Neural progenitor cell (in vitro differentiated cells): ENCODE results near the gene SPTBN1. TPM values are rescaled to one million over a fixed set of nuclear protein-coding genes. Genes with fewer than 3 reads are reported as not detected.

Experiments used
- DNase-seq: peaks from one replicate; pipeline ENCODE4 v3.0.0-alpha.2; 2016; ENCODE audit warnings: low spot score
- H2AFZ ChIP-seq: fragments of 200-600 bp; sonication (generic); replicated peaks from 2 replicates; pipeline ENCODE4 v1.6.1; 2016; ENCODE audit warnings: antibody characterized with exemption
- H3F3A ChIP-seq: fragments of 200-600 bp; sonication (generic); 2 replicates; pipeline ENCODE4 v1.6.1; 2016; ENCODE audit warnings: antibody characterized with exemption, low read depth
- H3K27ac ChIP-seq: fragments of 200-600 bp; sonication (generic); 2 replicates; pipeline ENCODE4 v1.5.1; 2016; ENCODE audit warnings: mild to moderate bottlenecking
- H3K27me3 ChIP-seq: fragments of 200-600 bp; sonication (generic); 2 replicates; pipeline ENCODE4 v1.6.1; 2016; ENCODE audit warnings: mild to moderate bottlenecking, moderate library complexity
- H3K36me3 ChIP-seq: fragments of 200-600 bp; sonication (generic); 2 replicates; pipeline ENCODE4 v1.5.1; 2016
- H3K4me1 ChIP-seq: fragments of 200-600 bp; sonication (generic); 2 replicates; pipeline ENCODE4 v1.6.1; 2016; ENCODE audit warnings: mixed run types
- H3K4me2 ChIP-seq: fragments of 200-600 bp; sonication (generic); 2 replicates; pipeline ENCODE4 v1.6.1; 2016
- H3K4me3 ChIP-seq: fragments of 200-600 bp; sonication (generic); 2 replicates; pipeline ENCODE4 v1.5.1; 2016
- H3K79me2 ChIP-seq: fragments of 200-600 bp; sonication (generic); 2 replicates; pipeline ENCODE4 v1.6.1; 2016; ENCODE audit warnings: low read depth
- H3K9ac ChIP-seq: fragments of 200-600 bp; sonication (generic); 2 replicates; pipeline ENCODE4 v1.6.1; 2016
- H3K9me3 ChIP-seq: fragments of 200-600 bp; sonication (generic); 2 replicates; pipeline ENCODE4 v1.5.1; 2016; ENCODE audit warnings: low read depth
- H4K20me1 ChIP-seq: fragments of 200-600 bp; sonication (generic); 2 replicates; pipeline ENCODE4 v1.6.1; 2016; ENCODE audit warnings: low read depth
- H3K27ac Mint-ChIP-seq: 3 replicates; pipeline ENCODE4 v1.8.0; 2021; ENCODE audit warnings: mixed read lengths
- H3K27me3 Mint-ChIP-seq: 2 replicates; pipeline ENCODE4 v1.8.0; 2022; ENCODE audit warnings: low read depth, mild to moderate bottlenecking, inconsistent platforms, moderate library complexity, mixed read lengths; ENCODE audit not compliant: insufficient read depth
- H3K36me3 Mint-ChIP-seq: 3 replicates; pipeline ENCODE4 v1.8.0; 2021; ENCODE audit warnings: mixed read lengths
- H3K4me1 Mint-ChIP-seq: 3 replicates; pipeline ENCODE4 v1.8.0; 2021; ENCODE audit warnings: mixed read lengths
- H3K4me3 Mint-ChIP-seq: 3 replicates; pipeline ENCODE4 v1.8.0; 2021; ENCODE audit warnings: mild to moderate bottlenecking, moderate library complexity, mixed read lengths
- H3K9me3 Mint-ChIP-seq: 3 replicates; pipeline ENCODE4 v1.8.0; 2020; ENCODE audit warnings: mixed read lengths
- EZH2 ChIP-seq: fragments of 200-600 bp; sonication (generic); IDR thresholded peaks from 2 replicates; pipeline ENCODE4 v1.6.1; 2017; ENCODE audit warnings: antibody characterized with exemption, mild to moderate bottlenecking, moderate library complexity
- EZH2phosphoT487 ChIP-seq: fragments of 200-600 bp; sonication (generic); IDR thresholded peaks from 2 replicates; pipeline ENCODE4 v1.6.1; 2017; ENCODE audit warnings: antibody characterized with exemption
- total RNA-seq: library from RNA; depleted of rRNA; stranded (reverse); fragments of >200 nt; gene quantifications from 2 replicates; pipeline ENCODE4 v1.2.3, GENCODE V29; 2015; ENCODE audit warnings: low replicate concordance
- TF ChIP-seq, protein P1 (sequence below): fragments of 200-600 bp; sonication (generic); IDR thresholded peaks from 2 replicates; pipeline ENCODE4 v1.5.1; 2017; ENCODE audit warnings: antibody characterized with exemption, mild to moderate bottlenecking

Gene SPTBN1
- total RNA-seq, 1 donor from 2014 or later, result 94.2 TPM

DNA sequence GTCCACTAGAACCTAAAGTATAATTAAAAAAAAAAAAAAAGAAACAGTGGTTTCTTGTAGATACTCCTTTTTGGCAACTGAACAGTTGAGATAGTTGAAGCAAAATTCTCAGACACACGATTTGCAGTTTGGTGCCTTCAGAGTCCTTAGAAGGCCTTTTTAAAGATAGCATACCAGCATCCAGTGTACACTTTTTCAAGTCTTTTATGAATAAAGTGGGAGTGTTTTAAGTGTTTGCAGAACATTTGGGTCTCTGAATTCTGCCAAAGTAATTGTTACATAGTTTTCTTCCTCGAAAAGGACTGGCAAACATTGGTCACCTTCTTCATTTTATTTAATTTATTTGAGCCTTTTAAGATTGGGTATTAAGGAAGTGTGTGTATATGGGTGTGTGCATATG lies 62.3 kb downstream of the SPTBN1 start:
- H2AFZ ChIP-seq, result no peak overlapping the region
- H3K4me2 ChIP-seq, result no peak overlapping the region
- no peak overlapping the region for H3K27ac Mint-ChIP-seq
- no peaks in the 10 kb centered on the region for H3K27me3 Mint-ChIP-seq
- H4K20me1 ChIP-seq, result peaks cover 9% of the 10 kb centered on the region
- peaks cover 11% of the 10 kb centered on the region for H3K4me1 Mint-ChIP-seq
- no peak overlapping the region for H3K9ac ChIP-seq
- no peaks in the 10 kb centered on the region for H3K36me3 Mint-ChIP-seq
- H3K4me3 Mint-ChIP-seq, result no peak overlapping the region
- H3K79me2 ChIP-seq, result no peaks in the 10 kb centered on the region
- H3K4me3 ChIP-seq, result no peak overlapping the region
- no peaks in the 10 kb centered on the region for H3K9me3 ChIP-seq
- H3K4me1 ChIP-seq, result peaks cover 27% of the 10 kb centered on the region
- no peaks in the 10 kb centered on the region for H3K27me3 ChIP-seq
- no peak overlapping the region for H3K27ac ChIP-seq
- TF ChIP-seq, protein P1, sequence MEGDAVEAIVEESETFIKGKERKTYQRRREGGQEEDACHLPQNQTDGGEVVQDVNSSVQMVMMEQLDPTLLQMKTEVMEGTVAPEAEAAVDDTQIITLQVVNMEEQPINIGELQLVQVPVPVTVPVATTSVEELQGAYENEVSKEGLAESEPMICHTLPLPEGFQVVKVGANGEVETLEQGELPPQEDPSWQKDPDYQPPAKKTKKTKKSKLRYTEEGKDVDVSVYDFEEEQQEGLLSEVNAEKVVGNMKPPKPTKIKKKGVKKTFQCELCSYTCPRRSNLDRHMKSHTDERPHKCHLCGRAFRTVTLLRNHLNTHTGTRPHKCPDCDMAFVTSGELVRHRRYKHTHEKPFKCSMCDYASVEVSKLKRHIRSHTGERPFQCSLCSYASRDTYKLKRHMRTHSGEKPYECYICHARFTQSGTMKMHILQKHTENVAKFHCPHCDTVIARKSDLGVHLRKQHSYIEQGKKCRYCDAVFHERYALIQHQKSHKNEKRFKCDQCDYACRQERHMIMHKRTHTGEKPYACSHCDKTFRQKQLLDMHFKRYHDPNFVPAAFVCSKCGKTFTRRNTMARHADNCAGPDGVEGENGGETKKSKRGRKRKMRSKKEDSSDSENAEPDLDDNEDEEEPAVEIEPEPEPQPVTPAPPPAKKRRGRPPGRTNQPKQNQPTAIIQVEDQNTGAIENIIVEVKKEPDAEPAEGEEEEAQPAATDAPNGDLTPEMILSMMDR, result no peak
- no peak for TF ChIP-seq EZH2
- no peak for TF ChIP-seq EZH2phosphoT487
- H3K36me3 ChIP-seq, result no peaks in the 10 kb centered on the region
- H3F3A ChIP-seq, result no peaks in the 10 kb centered on the region
- DNase-seq, result no peak
- no peaks in the 10 kb centered on the region for H3K9me3 Mint-ChIP-seq

DNA sequence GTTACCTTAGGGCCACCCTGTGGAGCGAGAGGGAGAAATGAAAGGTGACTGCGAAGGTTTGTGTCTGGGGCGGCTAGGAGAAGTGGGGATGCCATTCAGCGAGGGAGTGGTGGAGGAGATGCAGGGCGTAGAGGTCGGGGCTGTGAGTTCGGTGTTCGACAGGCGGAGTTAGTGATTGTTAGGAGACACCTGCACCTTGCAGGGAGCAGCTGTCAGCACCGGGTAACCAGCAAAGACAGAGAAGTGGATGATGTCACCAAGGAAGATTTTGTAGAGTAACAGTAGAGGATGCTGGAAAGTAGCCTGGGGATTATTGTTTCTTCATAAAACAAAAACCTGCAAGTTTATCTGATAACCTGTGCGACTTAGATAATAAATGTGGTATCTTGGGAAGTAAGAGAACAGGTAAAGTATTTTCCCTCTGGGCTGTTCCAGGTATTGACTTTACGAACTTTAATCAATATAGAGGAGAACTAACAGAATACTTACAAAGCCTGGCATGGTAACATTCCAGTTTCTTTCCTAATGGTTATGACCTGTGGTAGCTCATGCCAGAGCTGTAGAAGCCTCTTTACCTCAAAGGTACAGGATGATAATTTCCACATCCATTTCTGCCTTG lies 63.8 kb downstream of the SPTBN1 start:
- no peaks in the 10 kb centered on the region for H3K79me2 ChIP-seq
- H3K9me3 Mint-ChIP-seq, result no peaks in the 10 kb centered on the region
- H3K27ac ChIP-seq, result no peak overlapping the region

DNA sequence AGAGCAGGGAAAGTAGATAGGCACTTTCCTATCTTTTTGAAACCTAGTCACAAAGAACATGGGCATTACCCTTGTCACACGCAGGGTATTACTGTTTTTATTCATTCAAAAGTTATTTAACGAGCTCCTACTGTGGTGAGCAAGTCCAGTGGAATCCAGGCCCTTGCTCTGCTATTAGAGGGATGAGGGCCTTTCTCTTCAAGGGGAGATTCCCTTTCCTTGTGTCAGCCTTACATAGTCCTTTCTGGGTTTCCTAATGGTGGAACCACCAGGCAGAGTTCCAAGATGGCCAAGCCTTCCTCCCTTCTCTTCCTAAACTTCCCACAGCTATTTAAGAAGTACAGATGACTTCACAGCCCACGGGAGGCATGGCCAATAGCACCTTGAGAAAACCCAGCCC lies 64.6 kb downstream of the SPTBN1 start:
- no peak overlapping the region for H3K27ac ChIP-seq
- no peak for DNase-seq
- Mint-ChIP-seq H3K9me3 (no peaks in the 10 kb centered on the region), H3K4me3 (no peak overlapping the region), H3K36me3 (no peaks in the 10 kb centered on the region), H3K27me3 (no peaks in the 10 kb centered on the region), H3K27ac (no peak overlapping the region), H3K4me1 (peaks cover 13% of the 10 kb centered on the region)
- no peaks in the 10 kb centered on the region for H3K9me3 ChIP-seq
- no peak overlapping the region for H3K4me3 ChIP-seq
- no peak overlapping the region for H2AFZ ChIP-seq
- no peaks in the 10 kb centered on the region for H3K27me3 ChIP-seq
- no peaks in the 10 kb centered on the region for H3K36me3 ChIP-seq
- H3K4me2 ChIP-seq, result no peak overlapping the region
- peaks cover 9% of the 10 kb centered on the region for H4K20me1 ChIP-seq
- no peak overlapping the region for H3K9ac ChIP-seq
- no peak for TF ChIP-seq EZH2phosphoT487
- H3K4me1 ChIP-seq, result peaks cover 27% of the 10 kb centered on the region
- H3F3A ChIP-seq, result no peaks in the 10 kb centered on the region
- no peaks in the 10 kb centered on the region for H3K79me2 ChIP-seq

More for the DNA sequence above, 63.8 kb downstream of the SPTBN1 start:
- no peak overlapping the region for H3K27ac Mint-ChIP-seq
- no peak overlapping the region for H3K4me2 ChIP-seq
- no peak overlapping the region for H3K4me3 Mint-ChIP-seq
- H3K27me3 Mint-ChIP-seq, result no peaks in the 10 kb centered on the region
- peaks cover 27% of the 10 kb centered on the region for H3K4me1 ChIP-seq
- H3K36me3 ChIP-seq, result no peaks in the 10 kb centered on the region
- peaks cover 13% of the 10 kb centered on the region for H3K4me1 Mint-ChIP-seq
- DNase-seq, result no peak
- no peak overlapping the region for H3K4me3 ChIP-seq
- no peaks in the 10 kb centered on the region for H3K9me3 ChIP-seq
- peaks cover 9% of the 10 kb centered on the region for H4K20me1 ChIP-seq
- TF ChIP-seq, protein P1, result no peak
- TF ChIP-seq EZH2phosphoT487 (no peak), EZH2 (no peak)
- H3K9ac ChIP-seq, result no peak overlapping the region
- no peaks in the 10 kb centered on the region for H3K27me3 ChIP-seq
- no peaks in the 10 kb centered on the region for H3K36me3 Mint-ChIP-seq
- no peak overlapping the region for H2AFZ ChIP-seq
- no peaks in the 10 kb centered on the region for H3F3A ChIP-seq

DNA sequence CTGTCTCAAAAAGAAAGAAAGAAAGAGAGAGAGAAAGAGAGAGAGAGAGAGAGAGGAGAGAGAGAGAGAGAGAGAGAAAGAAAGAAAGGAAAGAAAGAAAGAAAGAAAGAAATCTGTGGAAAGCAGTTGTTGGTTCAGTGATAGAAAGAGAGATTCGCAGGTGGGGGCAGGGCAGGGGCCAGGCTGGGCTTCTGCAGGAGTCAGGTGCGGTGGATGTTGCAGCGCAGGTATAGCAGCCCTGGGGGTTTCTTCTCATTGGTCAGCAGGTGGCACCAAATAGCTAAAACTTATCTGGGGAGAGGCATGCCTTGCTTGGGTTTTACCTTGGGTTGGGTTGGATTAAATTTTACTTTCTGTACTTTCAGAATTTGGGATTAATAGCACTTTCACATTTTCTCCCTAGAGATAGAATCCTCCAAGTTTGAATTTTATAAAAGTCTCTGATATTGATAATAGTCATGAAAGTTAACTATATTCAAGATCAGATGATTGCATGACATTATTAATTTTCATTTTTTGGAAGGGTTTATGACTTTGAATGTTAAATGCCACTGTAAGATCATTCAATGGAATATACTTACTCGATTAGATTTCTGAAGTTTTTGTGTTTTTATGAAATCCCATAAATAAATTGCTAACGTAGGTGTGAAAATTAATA lies 66.6 kb downstream of the SPTBN1 start:
- H3K9me3 Mint-ChIP-seq, result no peaks in the 10 kb centered on the region
- no peak overlapping the region for H3K27ac Mint-ChIP-seq
- no peak overlapping the region for H3K27ac ChIP-seq
- H3F3A ChIP-seq, result no peaks in the 10 kb centered on the region
- no peak overlapping the region for H3K9ac ChIP-seq
- no peaks in the 10 kb centered on the region for H3K27me3 Mint-ChIP-seq
- H3K4me2 ChIP-seq, result no peak overlapping the region
- no peak overlapping the region for H3K4me3 ChIP-seq
- H3K9me3 ChIP-seq, result no peaks in the 10 kb centered on the region
- no peaks in the 10 kb centered on the region for H3K36me3 ChIP-seq
- H3K36me3 Mint-ChIP-seq, result no peaks in the 10 kb centered on the region
- no peak overlapping the region for H2AFZ ChIP-seq
- no peak overlapping the region for H3K4me3 Mint-ChIP-seq
- no peak for TF ChIP-seq EZH2
- TF ChIP-seq, protein P1, result peak; percentile 69
- H3K79me2 ChIP-seq, result no peaks in the 10 kb centered on the region
- H3K27me3 ChIP-seq, result no peaks in the 10 kb centered on the region
- DNase-seq, result peak; percentile 73
- H3K4me1 Mint-ChIP-seq, result peaks cover 9% of the 10 kb centered on the region
- peaks cover 19% of the 10 kb centered on the region for H3K4me1 ChIP-seq
- H4K20me1 ChIP-seq, result peaks cover 9% of the 10 kb centered on the region
